D341Med (cell line): ENCODE data around the gene SMYD3.

ENCODE experiments used
- DNase-seq: peaks from one replicate; pipeline ENCODE4 v3.0.0; 2012; ENCODE audit warnings: low spot score

Gene SMYD3

DNA sequence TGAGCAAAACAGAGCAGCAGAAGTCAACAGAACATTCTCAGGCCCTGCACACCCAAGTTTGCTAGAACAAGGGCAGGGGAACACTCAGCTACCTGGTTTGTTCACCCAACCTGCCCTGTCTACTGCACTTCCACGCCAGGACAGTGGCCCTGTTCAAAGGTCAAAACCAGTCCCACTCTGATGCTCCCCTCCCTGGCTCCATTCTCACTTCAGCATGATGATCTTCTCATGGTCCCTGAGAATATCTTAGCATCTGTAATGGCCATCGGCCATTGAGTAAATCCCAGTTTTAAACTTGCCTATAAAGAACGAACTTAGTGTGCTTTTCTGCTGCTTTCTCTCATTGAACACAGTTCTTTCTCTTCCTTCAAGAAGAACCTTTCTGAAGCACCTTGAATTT lies 293.6 kb downstream of the SMYD3 start:
- no peak for DNase-seq

DNA sequence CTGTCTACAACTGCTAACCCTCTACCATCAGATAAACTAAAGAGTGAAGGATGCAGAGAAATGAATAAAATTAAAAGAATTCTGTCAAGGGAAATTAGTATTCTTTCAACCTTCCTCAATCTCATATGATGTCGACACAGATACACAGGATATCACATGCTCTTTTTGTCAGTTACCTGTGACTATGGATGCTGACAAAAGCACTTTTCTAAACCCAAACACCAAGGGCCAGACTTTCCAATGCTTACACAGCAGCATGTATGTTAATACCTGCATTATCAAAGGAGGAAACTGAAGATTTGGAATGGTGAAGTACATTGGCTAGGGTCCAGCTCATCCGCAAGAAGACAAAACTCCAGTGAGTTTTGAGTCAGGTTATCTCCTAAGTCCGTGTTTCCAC lies 294.0 kb downstream of the SMYD3 start:
- DNase-seq = no peak

DNA sequence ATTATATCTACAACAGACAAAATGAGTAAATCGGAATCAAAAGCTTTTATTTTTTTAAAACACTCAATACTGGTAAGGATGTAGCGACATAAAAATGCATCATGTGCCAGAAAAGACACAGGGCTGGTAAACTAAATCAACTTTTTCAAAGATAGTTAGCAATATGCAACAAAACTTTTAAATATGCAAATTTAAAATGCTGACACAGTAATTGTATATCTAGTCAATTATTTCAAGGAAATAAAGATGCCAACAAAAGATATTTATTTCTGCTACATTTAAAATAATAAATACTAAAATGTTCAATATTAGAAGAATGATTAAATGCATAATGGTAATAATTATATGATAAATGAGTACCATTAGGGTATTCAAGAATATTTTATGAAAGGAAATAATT lies 295.1 kb downstream of the SMYD3 start:
- DNase-seq = no peak

DNA sequence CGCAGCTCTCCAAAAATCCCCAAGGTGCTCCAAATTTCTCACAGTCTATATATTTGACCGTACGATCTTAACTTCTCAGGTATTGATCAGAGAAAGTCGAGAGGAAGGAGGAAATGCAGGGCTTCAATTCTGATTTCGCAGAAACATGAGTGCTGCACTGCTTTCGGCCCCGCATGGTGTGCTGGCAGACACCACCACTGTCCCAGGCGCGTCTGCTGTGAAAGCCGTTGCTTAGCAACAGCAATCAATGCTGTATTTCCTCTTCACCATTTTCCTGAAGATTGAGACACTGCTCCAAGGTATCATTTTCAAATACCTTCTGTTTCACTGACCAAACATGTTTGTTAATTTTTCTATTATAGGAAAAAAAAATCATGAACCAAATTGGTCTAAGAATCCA lies 296.3 kb downstream of the SMYD3 start:
- DNase-seq = no peak

DNA sequence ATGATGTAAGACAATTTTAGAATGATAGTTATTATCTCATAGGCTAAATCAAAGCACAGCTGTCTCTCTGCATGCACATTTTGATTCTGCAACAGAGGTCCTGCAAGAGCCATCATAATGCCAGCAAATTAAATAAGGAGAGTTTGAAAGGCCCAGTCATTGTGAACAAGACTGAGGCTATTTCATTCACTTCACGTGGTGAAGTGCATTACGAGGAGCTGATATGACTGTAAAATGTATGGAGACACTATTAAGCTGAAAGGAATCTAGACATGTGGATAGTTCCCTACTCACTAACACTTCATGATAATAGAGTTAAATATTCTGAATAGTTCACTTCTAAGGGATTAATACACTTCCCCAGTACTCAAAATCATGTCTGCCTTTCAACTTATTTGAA lies 299.0 kb downstream of the SMYD3 start:
- DNase-seq = no peak

DNA sequence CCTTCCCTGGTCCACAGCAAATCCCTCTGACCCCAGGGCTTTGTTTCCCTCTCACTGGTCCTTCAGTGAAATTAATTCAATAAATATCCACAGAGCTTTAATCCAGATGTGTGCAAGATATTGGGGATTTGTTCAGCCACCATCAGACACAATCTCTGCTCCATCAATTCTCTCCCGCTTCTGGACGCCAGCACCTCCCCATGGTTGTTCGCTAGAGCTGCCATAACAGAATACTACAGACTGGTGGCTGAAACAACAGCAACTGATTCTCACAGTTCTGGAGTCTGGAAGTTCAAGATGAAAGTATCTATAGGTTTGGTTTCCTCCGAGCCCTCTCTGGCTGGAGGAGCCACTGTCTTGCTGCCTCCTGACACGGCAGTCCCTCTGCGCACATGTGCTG lies 303.9 kb downstream of the SMYD3 start:
- no peak for DNase-seq

DNA sequence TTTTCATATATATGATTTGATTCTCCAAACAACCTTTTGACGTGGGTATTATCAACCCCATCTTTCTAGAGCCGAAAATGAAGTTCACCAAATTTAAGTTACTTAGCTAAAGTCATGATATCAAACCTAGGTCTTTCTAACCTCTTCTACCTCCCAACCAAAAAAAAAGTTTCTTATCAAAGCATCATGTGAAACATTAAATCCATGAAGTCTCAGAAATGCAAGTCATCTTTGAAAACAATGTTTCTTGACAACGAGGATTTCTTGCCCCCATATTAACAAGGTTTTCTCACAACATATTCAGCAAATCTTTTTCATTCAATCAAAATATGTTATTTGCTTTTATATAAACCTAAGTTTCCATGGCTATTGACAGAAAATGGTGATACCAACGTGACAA lies 306.3 kb downstream of the SMYD3 start:
- no peak for DNase-seq

DNA sequence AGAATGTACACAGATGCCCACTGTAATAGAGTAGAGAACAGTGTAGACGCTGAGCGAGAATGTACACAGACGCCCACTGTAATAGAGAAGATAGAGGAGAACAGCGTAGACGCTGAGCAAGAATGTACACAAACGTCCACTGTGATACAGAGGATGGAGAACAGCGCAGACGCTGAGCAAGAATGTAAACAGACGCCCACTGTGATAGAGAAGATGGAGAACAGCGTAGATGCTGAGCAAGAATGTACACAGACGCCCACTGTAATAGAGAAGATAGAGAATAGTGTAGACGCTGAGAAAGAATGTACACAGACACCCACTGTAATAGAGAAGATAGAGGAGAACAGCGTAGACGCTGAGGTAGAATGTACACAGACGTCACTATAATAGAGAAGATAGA lies 306.9 kb downstream of the SMYD3 start:
- DNase-seq = no peak

DNA sequence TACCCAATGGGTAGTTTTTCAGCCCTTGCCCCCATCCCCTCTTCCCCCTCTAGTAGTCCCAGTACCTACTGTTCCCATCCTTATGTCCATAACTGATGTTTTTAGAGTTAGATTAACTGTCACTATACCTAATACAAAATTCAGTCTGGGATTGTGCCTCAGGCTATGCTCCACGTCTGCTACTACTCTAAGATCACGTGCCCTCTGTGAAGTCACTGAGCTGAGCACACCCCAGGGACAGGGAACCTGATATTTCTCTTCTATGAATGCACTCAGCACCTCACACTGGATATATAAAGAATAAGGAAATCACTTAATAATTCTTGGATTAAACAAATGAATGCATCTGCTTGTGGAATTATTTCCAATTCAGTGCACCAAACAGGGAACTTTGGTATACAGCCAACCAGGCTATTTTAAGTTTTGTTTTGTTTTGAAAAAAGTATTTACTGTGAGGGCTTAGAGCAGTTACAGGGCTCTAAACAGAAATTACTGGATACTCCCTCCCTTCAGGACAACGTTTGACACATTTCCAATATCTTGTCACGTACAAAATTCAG lies 307.9 kb downstream of the SMYD3 start:
- DNase-seq = no peak

DNA sequence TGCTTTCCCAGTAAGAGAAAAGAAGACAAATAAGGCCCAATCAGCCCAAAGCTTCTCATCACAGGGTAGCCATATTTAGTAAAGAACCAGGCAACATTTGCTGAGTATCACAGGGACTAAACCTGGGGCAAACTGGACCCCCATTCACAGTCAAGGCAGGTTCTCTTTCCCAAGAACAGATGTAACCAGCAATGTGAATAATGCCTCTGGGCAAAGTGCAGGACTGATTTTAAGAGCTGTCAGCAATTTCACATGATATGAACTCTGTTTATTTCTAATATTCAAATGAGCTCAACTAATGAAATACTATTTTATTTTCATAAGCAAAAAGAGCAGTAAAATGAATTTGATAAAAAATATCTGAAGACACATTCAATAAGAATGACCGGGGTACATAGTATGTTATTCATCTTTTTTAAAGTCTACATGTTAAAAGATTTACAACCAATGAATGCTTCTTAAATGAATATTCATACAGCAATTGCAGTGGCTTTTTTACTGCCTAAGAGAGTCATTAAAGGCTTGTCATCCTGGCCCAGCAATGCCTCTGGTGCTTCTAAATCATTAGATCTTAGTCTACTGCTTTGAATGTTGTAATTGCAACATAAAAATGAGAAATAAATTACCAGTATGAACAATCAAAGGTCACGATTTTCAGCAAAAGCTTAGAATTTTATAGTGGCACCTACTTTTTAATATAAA lies 308.8 kb downstream of the SMYD3 start:
- no peak for DNase-seq

DNA sequence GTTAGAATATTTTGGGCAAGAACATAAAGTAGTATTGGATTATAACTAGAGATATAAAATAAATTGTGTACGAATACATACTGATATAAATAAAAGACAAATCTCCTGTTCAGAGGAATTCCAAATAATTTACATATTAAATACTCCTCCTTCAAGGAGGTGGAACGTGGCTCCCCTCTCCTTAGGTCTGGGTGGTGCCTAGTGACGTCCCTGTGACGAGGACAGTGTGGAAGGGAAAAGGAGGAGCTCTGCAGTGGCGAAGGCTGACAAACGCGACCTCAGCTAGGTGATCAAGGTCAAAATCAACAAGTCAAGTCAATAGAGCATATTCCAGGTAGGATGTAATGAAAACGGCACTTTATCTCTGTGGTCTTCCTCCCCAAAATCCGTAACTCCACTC lies 310.0 kb downstream of the SMYD3 start:
- no peak for DNase-seq

DNA sequence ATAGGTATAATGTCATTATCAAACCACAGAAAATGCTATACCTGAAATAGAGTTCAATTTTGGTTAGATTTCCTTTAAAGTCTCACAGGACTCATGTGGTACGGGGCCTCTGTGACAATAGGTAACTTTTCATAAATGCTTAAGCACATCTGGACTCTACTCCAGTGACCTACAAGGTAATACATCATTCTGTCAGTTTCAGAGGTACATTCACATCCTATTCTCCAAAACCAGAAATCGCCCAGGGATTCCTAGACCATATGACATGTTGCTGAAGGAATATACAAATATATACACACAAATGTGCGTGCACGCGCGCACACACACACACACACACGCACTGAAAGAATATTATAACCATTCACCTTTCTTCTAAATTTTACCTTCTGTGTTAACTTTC lies 311.8 kb downstream of the SMYD3 start:
- no peak for DNase-seq

DNA sequence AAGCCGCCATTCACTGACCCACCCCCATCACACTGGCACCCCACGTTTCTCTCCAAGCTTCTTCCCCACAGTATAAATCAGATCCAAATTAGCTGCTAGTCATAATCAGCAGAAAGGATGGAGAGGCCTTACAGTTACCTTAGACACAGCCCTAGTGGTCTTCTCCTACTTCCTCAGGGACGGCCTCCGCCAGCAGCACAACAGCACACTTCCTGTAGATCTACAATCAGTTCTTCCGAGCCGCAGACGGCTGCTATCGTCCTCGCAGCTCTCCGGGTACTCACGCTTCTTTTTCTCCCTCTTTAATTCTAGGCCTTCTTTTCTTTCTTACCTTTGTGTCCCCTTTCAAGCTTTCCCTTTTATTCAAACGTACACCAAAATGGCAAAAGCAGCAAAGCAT lies 313.5 kb downstream of the SMYD3 start:
- no peak for DNase-seq

DNA sequence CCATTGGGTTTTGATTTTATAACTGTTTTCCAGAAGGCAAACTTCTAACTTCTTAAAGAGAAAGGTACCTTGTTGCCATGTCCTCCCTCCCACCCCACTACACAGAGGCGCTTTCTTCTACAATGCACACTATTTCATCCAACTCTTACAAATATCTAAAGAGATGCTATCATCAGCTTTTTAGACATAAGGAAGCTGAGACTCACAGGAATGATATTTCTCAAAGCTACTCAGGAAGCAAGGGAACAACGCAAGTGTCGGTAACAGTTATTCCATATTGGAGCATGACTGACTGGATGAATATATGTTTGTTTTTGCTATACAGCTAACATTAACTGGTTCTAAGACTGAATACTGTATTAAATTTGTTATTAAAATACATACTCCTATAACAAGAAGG lies 318.0 kb downstream of the SMYD3 start:
- no peak for DNase-seq

DNA sequence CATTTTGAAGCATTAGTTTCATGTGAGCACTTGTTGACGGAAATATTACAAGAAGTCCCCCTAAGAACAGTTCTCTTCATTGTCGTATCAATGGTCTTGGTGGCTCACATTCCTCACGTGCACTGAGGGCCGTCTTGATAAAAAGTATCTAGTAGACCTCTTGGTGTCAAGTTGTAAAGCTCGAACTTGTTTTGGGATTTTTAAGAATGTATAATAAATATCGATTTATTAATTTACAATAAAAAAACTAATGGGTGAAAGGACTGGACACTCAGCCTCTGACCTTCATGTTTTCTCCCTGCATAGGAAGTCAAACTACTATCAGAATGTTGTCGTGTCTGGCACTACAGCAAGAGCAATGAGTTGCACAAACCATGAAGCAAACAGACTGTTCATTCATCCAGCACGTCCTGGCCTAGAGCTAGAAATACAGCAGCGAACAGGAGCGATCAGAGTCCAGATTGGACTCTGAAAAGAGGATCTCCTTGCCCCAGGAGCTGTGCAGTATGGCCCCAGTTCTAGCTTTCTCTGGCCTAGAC lies 319.2 kb downstream of the SMYD3 start:
- DNase-seq = no peak

DNA sequence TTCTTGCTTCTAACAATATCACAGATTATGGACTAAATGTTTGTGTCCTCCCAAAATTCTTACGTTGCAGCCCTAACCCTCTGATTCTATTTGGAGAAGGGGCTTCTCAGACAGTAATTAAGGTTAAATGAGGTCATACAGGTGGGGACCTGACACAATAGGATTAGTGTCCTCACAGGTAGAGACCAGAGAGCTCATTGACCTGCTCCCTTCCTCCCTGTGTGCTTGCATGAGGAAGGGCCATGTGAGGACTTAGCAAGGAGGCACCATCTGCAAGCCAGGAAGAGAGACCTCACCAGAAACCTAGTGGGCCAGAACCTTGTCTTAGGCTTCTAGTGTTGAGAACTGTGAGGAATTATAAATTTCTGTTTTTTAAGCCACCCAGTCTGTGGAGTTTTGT lies 322.6 kb downstream of the SMYD3 start:
- no peak for DNase-seq

DNA sequence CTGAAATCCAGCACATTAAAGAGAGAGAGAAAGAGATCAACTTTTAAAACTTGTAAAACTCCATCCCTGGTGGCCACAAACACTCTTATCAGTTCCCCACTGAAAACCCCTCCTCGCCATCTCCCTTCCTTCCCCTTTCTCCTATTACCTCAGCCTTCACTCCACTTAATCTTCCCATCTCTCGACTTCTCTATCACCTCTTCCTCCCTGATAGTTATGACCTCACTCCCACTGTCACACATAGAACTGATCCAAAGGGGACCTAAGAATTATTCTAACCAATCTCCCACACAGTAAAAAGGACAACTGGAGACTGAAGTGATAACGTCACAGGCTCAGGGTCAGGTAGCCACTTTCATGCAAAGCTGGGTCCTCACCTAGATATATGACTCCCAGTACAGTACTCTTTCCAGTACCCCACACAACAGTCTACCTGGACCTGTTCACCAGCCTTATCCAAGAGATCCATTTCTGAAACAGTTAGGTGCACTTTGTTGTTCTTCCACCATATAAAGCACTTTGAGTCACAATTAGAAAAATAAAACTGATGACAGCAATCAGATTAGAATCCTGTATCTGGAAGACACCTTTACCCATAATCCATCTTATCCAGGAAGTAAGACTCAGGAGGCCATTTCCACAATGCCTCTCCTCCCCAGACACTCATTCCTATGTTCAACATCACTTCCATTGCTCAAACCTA lies 324.8 kb downstream of the SMYD3 start:
- no peak for DNase-seq

DNA sequence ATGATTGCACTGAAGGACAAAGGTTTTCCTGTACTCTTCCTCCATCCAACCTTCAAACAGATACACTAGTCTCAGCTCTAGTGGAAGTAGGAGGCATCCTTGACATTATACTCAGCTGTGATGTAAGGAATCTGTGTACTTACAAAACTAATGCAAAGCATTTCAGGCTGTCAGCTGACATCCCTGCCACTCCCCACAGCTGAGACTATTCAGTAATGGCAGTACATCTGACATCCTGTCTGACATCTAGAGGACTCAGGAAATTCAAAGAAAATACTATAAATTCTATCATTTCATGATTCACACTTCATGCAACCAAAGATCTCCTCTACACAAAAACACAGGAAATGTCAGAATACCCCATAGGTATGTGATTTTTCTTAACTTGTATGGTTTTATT lies 325.8 kb downstream of the SMYD3 start:
- DNase-seq = no peak

DNA sequence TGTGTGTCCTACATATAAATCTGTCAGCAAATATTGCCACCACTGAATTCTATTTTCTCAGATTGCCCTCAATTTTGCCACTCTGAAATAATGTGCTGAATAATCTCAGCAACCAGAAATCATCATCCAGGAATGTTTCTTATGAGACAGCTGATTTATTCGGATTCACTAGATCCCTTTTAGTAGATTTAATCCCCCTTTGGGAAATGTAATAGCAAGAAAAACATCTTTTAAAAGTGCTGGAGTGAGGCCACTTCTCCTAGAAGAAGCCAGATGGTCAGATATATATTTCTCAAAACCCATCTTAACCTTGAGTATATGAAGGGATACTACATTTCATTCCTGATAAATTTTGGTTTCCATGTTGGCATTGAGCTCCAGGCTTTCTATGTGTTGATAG lies 327.7 kb downstream of the SMYD3 start:
- no peak for DNase-seq

DNA sequence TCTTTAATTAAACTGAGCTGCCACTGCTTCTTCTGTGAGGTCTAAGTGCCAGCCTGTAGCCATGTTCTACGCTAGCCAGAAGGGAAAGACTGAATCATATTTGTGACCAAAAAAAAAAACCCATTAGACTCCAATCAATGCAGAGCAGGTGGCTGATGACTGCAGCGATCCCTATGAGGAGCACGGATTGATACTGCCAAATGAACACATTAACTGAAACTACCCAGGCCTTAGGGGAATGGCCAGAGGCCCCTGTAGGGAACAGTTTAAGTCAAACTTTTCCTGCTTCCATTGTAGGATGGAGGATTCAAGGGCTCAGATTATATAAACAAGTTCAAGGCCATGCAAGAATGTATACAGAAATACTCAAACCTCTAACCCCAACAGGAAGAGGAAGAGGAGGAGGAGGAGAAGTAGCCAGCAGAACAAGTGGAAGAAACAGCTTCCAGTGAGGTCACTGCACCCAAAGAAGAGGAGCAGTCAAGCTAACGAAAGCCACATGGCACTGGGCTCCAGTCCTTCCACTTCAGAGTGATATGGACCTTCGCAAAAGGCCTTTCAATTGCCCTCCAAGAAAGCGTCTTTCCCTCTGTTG lies 328.3 kb downstream of the SMYD3 start:
- no peak for DNase-seq

DNA sequence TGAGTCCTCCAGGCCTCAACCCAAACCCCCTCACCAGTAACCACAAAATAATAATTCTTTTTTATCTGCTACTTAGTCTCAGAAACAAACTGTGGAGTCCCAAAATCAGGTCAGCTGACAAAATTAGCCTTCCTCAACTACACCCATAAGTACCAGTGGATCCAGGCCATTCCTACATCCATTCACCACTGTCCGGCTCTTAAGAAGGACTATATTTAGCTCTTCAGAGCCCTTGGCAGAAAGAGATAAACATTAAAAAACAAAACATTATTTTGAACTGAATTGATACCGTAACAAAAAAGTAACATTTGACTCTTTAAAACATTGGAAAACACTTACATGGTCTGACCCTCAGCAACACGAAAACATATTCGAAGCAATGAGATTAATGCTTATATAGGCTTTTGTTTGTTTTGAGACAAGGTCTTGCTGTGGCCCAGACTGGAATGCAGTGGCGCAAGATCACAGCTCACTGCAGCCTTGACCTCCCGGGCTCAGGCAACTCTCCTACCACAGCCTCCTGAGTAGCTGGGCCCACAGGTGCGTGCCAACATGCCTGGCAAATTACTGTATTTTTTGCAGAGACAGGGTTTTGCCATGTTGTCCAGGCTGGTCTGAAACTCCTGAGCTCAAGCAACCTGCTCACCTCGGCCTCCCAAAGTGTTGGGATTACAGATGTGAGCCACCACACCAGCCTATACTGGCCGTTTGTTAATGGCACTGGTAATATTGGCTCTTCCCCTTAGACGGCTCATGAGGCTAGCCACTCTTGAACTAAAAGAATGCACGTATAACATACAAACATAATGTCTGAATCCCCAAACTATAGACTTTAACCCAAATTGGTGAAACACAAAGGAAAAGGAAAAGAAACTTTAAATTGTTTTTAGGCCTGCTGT lies 330.7 kb downstream of the SMYD3 start:
- DNase-seq = no peak
